IMR-90 (cell line): ENCODE measurements around the gene SHROOM1. TPM values are rescaled to one million over a fixed set of nuclear protein-coding genes. Genes with fewer than 3 reads are reported as not detected.

Experiments
- ATAC-seq: fragments of 200-7000 bp; cut with Tn5 transposase; 2 replicates; pipeline ENCODE4 v1.9.1; 2020; ENCODE audit warnings: low read depth, mild to moderate bottlenecking, moderate library complexity
- BruUV-seq: library from RNA; stranded (reverse); fragments of 400-500 nt; replicated peaks from 2 replicates; lab custom pipeline; 2021; lab: Mats Ljungman, UMichigan
- CTCF ChIA-PET: fragments of 300-600 bp; formaldehyde crosslinking; extraction: SDS; loops from one replicate; lab custom pipeline; 2021; ENCODE audit warnings: antibody characterized with exemption; lab: Yijun Ruan, JAX
- POLR2A ChIA-PET: fragments of 300-600 bp; sonication (Branson Sonifier 250); formaldehyde crosslinking; loops from one replicate; lab custom pipeline; 2022; ENCODE audit warnings: antibody characterized with exemption; ENCODE audit not compliant: unreplicated experiment; lab: Charles Lee
- DNase-seq: peaks from one replicate; pipeline ENCODE4 v3.0.0; 2013
- H2AFZ ChIP-seq: replicated peaks from 2 replicates; pipeline ENCODE3; 2013; ENCODE audit warnings: low read length, mild to moderate bottlenecking; ENCODE audit not compliant: poor library complexity
- H2AK5ac ChIP-seq: 2 replicates; pipeline ENCODE4 v1.6.1; 2013; ENCODE audit warnings: low read depth, low read length, inconsistent platforms
- H2AK9ac ChIP-seq: replicated peaks from 2 replicates; pipeline ENCODE3; 2013; ENCODE audit warnings: mild to moderate bottlenecking, low read depth, low read length, moderate library complexity; ENCODE audit not compliant: poor library complexity
- H2BK120ac ChIP-seq: 2 replicates; pipeline ENCODE4 v1.6.1; 2013; ENCODE audit warnings: low read depth, low read length, inconsistent platforms
- H2BK15ac ChIP-seq: 3 replicates; pipeline ENCODE4 v1.6.1; 2013; ENCODE audit warnings: low read depth, low read length, inconsistent platforms
- H2BK20ac ChIP-seq: 2 replicates; pipeline ENCODE4 v1.6.1; 2013; ENCODE audit warnings: low read depth, mild to moderate bottlenecking, inconsistent platforms, low read length, moderate library complexity
- H2BK5ac ChIP-seq: 2 replicates; pipeline ENCODE4 v1.6.1; 2013; ENCODE audit warnings: mild to moderate bottlenecking, low read depth, low read length, inconsistent platforms; ENCODE audit not compliant: poor library complexity, severe bottlenecking
- H3K14ac ChIP-seq: replicated peaks from 2 replicates; pipeline ENCODE4 v1.6.1; 2013; ENCODE audit warnings: low read depth, low read length, inconsistent platforms
- H3K18ac ChIP-seq: 2 replicates; pipeline ENCODE4 v1.6.1; 2013; ENCODE audit warnings: low read depth, low read length, control low read depth
- H3K23ac ChIP-seq: 2 replicates; pipeline ENCODE4 v1.6.1; 2013; ENCODE audit warnings: low read depth, low read length, inconsistent platforms
- H3K27ac ChIP-seq: 2 replicates; pipeline ENCODE4 v1.5.1; 2013; ENCODE audit warnings: mild to moderate bottlenecking, control low read depth, low read length; ENCODE audit not compliant: insufficient read depth
- H3K27me3 ChIP-seq: 2 replicates; pipeline ENCODE4 v1.6.1; 2013; ENCODE audit warnings: low read length; ENCODE audit not compliant: control insufficient read depth, insufficient read depth
- H3K36me3 ChIP-seq: 2 replicates; pipeline ENCODE4 v1.6.1; 2013; ENCODE audit warnings: low read length, mixed read lengths; ENCODE audit not compliant: control insufficient read depth, insufficient read depth
- H3K4ac ChIP-seq: 2 replicates; pipeline ENCODE4 v1.6.1; 2013; ENCODE audit warnings: low read depth, low read length, inconsistent platforms
- H3K4me1 ChIP-seq: 2 replicates; pipeline ENCODE4 v1.6.1; 2013; ENCODE audit warnings: low read length, mixed read lengths; ENCODE audit not compliant: control insufficient read depth, insufficient read depth
- H3K4me2 ChIP-seq: 2 replicates; pipeline ENCODE4 v1.6.1; 2013; ENCODE audit warnings: low read depth, mild to moderate bottlenecking, control low read depth, low read length, moderate library complexity
- H3K4me3 ChIP-seq: 2 replicates; pipeline ENCODE4 v1.5.1; 2013; ENCODE audit warnings: low read depth, mild to moderate bottlenecking, control low read depth, low read length, moderate library complexity; ENCODE audit not compliant: insufficient read depth
- H3K56ac ChIP-seq: 2 replicates; pipeline ENCODE4 v1.6.1; 2013; ENCODE audit warnings: low read length, inconsistent platforms; ENCODE audit not compliant: insufficient read depth; ENCODE audit errors: extremely low read depth
- H3K79me1 ChIP-seq, 2 experiments: 2 replicates each; pipeline ENCODE4 v1.6.1; 2013; ENCODE audit warnings: low read length in 2 of 2, inconsistent platforms in 1 of 2, low read depth in 1 of 2
- H3K9ac ChIP-seq: 2 replicates; pipeline ENCODE4 v1.6.1; 2013; ENCODE audit warnings: low read depth, low read length, control low read depth
- H3K9me1 ChIP-seq: 2 replicates; pipeline ENCODE4 v1.6.1; 2013; ENCODE audit warnings: low read length, inconsistent platforms; ENCODE audit not compliant: insufficient read depth
- H3K9me3 ChIP-seq: 2 replicates; pipeline ENCODE4 v1.6.1; 2013; ENCODE audit warnings: low read length; ENCODE audit not compliant: control insufficient read depth, insufficient read depth
- H4K20me1 ChIP-seq: 2 replicates; pipeline ENCODE4 v1.6.1; 2013; ENCODE audit warnings: low read length, inconsistent platforms; ENCODE audit not compliant: insufficient read depth
- H4K5ac ChIP-seq: 2 replicates; pipeline ENCODE4 v1.6.1; 2013; ENCODE audit warnings: mild to moderate bottlenecking, low read depth, low read length, control low read depth
- H4K8ac ChIP-seq, 2 experiments: 2 replicates each; pipeline ENCODE4 v1.6.1; 2013; ENCODE audit warnings: low read depth in 2 of 2, low read length in 2 of 2, control low read depth in 1 of 2, inconsistent platforms in 1 of 2
- H4K91ac ChIP-seq: 2 replicates; pipeline ENCODE4 v1.6.1; 2013; ENCODE audit warnings: low read depth, low read length, inconsistent platforms; ENCODE audit not compliant: insufficient read depth
- NFE2L2 ChIP-seq: fragments of 150-350 bp; IDR thresholded peaks from 2 replicates; pipeline ENCODE4 v1.6.1; 2016; ENCODE audit warnings: low read depth, mild to moderate bottlenecking, low read length
- WGBS, 2 experiments: methylation state at CpG; one replicate each; pipeline versions ENCODE4 v1.1.5 to v1.1.7; 2013; ENCODE audit warnings: missing lambda C conversion rate in 2 of 2; ENCODE audit not compliant: insufficient read length in 1 of 2; ENCODE audit errors: extremely low coverage in 2 of 2; 5-methylcytosine and 5-hydroxymethylcytosine counted together
- dilution Hi-C: fragments of 300-500 bp; cut with HindIII; formaldehyde crosslinking; loops from one replicate; pipeline ENCODE4 v1.14.3; 2018; ENCODE audit warnings: low sequenced_read_pairs; ENCODE audit not compliant: unreplicated experiment
- in situ Hi-C: fragments of 300-500 bp; cut with MboI; formaldehyde crosslinking; loops from 3 replicates; pipeline ENCODE4 v1.14.3; 2019; ENCODE audit warnings: low sequenced_read_pairs, inconsistent platforms, mixed read lengths
- intact Hi-C: fragments of 100-400 bp; cut with micrococcal nuclease; formaldehyde crosslinking; loops from 2 replicates; pipeline ENCODE4 v1.10.0; 2022
- polyA plus RNA-seq, 3 experiments: library from polyadenylated mRNA; depleted of rRNA; stranded (reverse); fragments of >200 nt; gene quantifications; 2 replicates each; pipeline ENCODE4 v1.2.3, GENCODE V29; 2012; ENCODE audit warnings: low replicate concordance in 1 of 3
- total RNA-seq: library from RNA; depleted of rRNA; stranded (reverse); fragments of >200 nt; gene quantifications from 2 replicates; pipeline ENCODE4 v1.2.3, GENCODE V29; 2012
- TF ChIP-seq, protein P1 (sequence below): fragments of 150-350 bp; IDR thresholded peaks from 2 replicates; pipeline ENCODE4 v1.6.1; 2017; ENCODE audit warnings: mild to moderate bottlenecking, antibody characterized with exemption, low read length, low read depth

Gene SHROOM1
- total and polyA plus RNA-seq, 2 of the 4 experiments (the other 2 are of a cell fraction) = 1.4 to 6.3 TPM

DNA sequence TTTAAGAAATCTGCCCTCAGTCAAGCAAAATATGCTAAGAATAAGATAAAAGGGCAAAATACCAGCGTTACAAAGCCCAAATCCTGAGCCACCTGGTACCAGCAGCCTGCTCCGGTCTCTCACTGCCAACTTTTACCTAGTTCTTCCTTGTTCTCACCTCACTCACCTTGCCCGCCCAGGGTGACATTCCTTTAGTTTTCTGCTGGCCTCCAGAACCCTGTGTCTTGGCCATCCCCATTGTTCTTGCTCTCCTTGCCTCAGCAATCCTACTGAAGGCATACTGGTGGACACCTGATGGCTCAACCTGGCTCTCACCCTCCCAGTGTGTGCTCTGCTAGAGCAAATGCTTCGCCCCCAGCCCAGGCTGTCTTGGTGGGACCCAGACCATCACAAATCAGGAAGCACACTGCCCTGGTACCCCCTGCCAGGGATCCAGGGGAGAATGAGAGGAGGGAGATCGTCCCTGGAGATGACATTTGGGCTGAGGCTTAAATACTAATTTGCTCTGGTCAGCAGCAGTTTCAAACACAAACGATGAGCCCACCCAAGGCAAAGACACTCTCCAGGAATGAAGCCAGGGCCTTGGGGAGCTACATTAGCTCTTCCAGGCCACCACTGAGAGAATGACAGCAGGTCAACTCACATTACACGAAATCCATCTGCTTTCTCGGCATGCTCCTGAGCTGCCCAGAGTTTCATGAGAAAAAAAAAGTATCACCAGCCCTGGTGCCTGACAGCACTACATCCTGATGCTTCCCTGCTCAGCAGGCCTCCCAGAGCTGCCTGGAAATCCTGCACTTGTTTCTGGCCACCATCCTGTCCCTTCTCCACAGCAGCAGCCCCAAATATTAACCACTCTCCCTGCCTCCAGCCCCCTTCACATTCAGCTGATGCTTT, 41.2 kb downstream of the SHROOM1 start:
- Histone ChIP-seq H4K5ac (no peak overlapping the region), H2AFZ (no peak overlapping the region), H2BK20ac (no peak overlapping the region), H3K27me3 (peaks cover 13% of the 10 kb centered on the region), H3K4me1 (peaks cover 2% of the 10 kb centered on the region; the same call in 1 of the 2 replicates), H2BK120ac (no peak overlapping the region), H3K9me1 (no peaks in the 10 kb centered on the region), H3K4ac (no peak overlapping the region), H3K27ac (no peak overlapping the region), H2AK9ac (no peak overlapping the region), H3K23ac (no peak overlapping the region), H3K14ac (no peak overlapping the region), H3K36me3 (no peaks in the 10 kb centered on the region), H3K9ac (no peak overlapping the region), H2AK5ac (no peak overlapping the region), H2BK5ac (no peak overlapping the region), H4K8ac (no peak overlapping the region), H4K20me1 (no peaks in the 10 kb centered on the region), H4K91ac (no peak overlapping the region), H2BK15ac (no peak overlapping the region), H3K56ac (no peak overlapping the region), H3K18ac (no peak overlapping the region), H3K4me2 (no peak overlapping the region), H3K4me3 (no peak overlapping the region), H3K9me3 (no peaks in the 10 kb centered on the region), H3K79me1 (no peaks in the 10 kb centered on the region)
- dilution Hi-C loops (no loop called here), intact Hi-C loops (no loop called here), in situ Hi-C loops (no loop called here)
- CTCF ChIA-PET = interaction anchor here (0.7 kb wide), 1 partner anchor 262 kb away, joined by 3 read pairs; no protein-coding TSS in a partner anchor
- DNase-seq = no peak
- no peak for ATAC-seq
- POLR2A ChIA-PET = no interaction called here
- TF ChIP-seq NFE2L2 = no peak
- TF ChIP-seq, protein P1, sequence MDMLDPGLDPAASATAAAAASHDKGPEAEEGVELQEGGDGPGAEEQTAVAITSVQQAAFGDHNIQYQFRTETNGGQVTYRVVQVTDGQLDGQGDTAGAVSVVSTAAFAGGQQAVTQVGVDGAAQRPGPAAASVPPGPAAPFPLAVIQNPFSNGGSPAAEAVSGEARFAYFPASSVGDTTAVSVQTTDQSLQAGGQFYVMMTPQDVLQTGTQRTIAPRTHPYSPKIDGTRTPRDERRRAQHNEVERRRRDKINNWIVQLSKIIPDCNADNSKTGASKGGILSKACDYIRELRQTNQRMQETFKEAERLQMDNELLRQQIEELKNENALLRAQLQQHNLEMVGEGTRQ = no peak
- BruUV-seq = no TSS peak
- WGBS, 2 experiments = 94% methylated on average over 3 of the region's 8 CpGs; no CpG with 5 or more reads in 1 of the 2 experiments
